HG02840 (cell line): Measurements from ENCODE around the gene RGMA.
"Not testable (repeated sequence)": the region's sequence is repeated elsewhere in the genome, so short reads cannot be mapped to it uniquely, and the experiment has no call there.

ENCODE experiments used
- ATAC-seq: cut with Tn5 transposase; IDR thresholded peaks from one replicate; pipeline ENCODE4 v1.9.1; 2021; ENCODE audit warnings: mild to moderate bottlenecking, moderate library complexity, moderate number of reproducible peaks; ENCODE audit not compliant: unreplicated experiment, low FRiP score

RGMA gene

DNA sequence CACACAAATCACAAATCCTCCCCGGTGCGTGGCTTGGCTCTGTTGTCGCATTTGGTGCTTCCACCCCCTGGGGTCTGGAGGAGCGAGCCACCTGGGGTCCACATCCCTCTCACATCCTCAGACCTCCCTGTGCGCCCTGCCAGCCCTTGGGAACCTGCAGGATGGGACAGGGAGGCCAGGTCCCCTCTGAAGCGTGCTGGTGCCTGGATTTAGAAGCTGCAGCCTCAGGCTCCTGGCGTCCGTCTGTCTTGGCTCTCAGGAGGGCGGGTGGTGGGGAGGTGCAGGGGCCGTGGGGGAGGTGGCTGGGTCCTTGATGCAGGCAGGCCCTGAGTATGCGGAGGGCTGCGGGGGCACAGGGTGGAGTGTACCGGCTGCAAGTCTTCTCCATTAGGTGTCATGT is 38.4 kb downstream of the RGMA start:
- no peak for ATAC-seq

- no peak for ATAC-seq
Observed at GRCh38 chr15:93049914-93050578, 39.0 kb downstream of the RGMA start.

GRCh38 chr15:93049233-93049632 is 39.8 kb downstream of the RGMA start:
- no peak for ATAC-seq

DNA sequence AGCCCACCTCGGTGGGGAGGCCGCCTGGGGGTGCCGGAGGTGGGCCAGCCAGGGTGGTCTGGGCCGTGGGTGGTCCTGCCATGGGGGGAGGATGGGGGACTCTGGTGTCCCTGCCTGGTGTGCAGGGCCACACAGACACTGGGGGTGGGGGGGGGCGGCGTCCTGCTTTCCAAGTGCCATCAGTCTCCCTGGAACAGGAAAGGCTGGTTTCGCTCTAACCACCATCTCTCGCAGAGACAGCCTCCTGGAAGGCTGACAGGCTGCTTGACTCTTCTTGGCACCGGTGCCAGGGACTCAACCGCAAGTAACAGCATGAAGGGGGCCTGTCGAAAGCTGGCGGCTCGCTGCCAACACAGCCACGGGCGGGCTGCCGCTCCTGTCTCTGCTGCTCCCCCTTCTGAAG is 40.3 kb downstream of the RGMA start:
- ATAC-seq, result no peak

DNA sequence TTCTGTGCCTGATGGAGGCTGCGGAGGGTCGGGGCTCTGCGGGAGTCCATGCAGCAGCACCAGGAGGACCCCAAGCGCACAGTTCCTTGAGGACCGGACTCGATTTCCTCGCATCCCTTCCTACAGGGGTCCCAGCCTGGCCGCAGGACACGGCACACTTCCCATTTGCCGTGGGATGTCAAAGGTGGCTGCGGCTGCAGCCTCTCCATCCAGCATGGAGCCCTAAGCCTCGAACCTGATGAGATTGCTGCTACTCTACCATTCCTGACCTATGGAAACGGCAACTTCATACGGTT is 40.6 kb downstream of the RGMA start:
- no peak for ATAC-seq

- no peak for ATAC-seq
Observed at GRCh38 chr15:93047621-93048425, 41.2 kb downstream of the RGMA start.

GRCh38 chr15:93046721-93047120 is 42.3 kb downstream of the RGMA start:
- no peak for ATAC-seq

GRCh38 chr15:93046120-93046519 is 42.9 kb downstream of the RGMA start:
- no peak for ATAC-seq

- ATAC-seq, result no peak
Observed at GRCh38 chr15:93045191-93045785, 43.7 kb downstream of the RGMA start.

DNA sequence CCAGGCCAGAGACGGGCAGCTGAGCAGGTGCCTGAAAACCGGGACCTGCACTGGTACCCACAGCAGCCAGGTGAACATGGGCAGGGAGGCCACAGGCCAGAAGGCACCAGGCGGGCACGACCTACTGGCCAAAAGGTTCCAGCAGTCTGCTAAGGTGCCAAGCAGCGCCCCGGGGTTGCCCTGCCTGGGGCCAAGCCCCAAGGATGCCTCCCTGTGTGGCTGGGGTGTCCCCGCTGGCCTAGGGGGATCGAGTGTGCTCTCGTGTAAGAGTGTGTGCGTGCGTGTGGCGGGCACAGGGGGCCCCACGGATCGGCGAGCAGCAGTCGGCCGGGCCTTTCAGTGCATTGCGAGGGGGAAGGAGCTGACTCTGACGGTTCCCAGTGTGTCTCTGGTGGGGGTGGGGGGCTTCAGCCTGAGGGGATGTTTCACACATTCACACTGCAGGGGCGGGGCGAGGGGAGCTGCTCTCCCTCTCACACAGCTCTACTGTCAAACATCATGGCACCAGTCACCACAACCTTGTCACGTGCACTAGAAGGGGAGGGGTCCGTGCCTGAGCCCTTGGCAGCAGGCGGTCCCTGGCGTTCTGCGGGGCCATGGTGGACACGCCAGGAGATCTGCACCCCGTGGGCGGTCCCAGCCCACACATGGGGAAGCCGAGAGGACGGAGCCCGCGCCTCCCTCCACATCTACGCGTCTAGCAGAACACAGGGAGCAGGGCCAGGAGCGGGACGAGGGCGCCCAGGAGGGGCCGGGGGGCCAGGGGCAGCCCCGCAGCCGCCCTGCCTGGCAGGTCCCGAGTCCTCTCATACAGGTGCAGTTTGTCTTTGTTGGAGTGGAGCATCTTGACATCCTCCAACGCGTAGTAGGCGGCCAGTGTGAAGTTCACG is 44.5 kb downstream of the RGMA start:
- ATAC-seq, result no peak

- ATAC-seq, result no peak
Observed at GRCh38 chr15:93043621-93044300, 45.2 kb downstream of the RGMA start.

- ATAC-seq, result no peak
Observed at GRCh38 chr15:93042691-93043378, 46.2 kb downstream of the RGMA start.

- ATAC-seq, result no peak
Observed at GRCh38 chr15:93042211-93042610, 46.8 kb downstream of the RGMA start.

GRCh38 chr15:93041159-93041547 is 47.9 kb downstream of the RGMA start:
- no peak for ATAC-seq

DNA sequence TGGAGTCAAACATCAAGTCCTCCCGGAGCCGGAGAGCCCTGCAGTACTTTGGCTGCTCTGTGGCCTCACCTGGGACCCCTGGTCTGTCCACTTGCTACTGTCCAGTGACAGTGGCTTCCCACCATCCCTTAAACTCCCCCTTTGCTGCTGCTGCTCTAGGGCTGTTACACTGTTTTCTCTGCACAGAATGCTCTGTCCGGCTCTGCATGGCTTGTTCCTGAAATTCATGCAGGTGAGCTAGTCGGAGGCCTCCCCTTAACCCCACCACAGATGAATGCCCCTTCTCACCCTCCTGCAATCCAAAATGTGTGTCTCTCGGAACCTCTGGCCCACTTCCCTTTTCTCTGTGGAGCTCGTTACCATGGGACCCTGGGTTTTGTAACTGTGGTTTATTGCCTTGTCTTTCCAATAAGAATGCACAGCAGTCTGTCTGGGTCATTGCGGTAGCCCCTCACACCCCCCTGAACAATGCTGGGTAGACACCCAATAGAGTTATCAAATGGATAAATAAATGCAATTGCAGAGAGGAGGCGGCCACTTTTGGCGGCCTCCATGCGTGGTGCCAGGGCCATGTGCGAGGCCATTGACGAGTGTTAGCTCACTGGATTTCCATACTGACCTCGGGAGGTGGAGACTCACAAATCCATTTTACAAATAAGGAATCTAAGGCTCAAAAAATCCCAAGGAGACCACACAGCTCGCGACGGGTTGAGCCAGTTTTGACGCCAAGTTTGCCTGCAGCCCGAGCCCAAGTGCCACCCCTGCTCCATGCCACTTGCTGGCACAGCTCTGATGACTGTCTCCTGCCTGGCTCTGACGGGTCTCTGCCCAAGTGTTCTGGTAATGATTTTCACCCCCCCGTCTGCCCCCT is 48.5 kb downstream of the RGMA start:
- no peak for ATAC-seq

- ATAC-seq, result not testable (repeated sequence)
Observed at GRCh38 chr15:93039562-93040287, 49.3 kb downstream of the RGMA start.

- no peak for ATAC-seq
Observed at GRCh38 chr15:93037820-93038705, 50.9 kb downstream of the RGMA start.
